ENCODE data around the gene MOV10.
A peak's percentile ranks its signal among the peaks of the same experiment; 100 is the strongest.

Gene MOV10

GRCh38 chr1:112673592-112674439 lies 643 bp upstream of the MOV10 start:
- peak; percentile 47 for DNase-seq (ENCODE audit: low spot score)

GRCh38 chr1:112674986-112675727 lies 698 bp downstream of the MOV10 start:
- DNase-seq (ENCODE audit: low spot score) = peak; percentile 60

- DNase-seq (ENCODE audit: low spot score) = no peak
Observed at GRCh38 chr1:112675728-112676381, 1.4 kb downstream of the MOV10 start.

- DNase-seq (ENCODE audit: low spot score) = no peak
Observed at GRCh38 chr1:112676543-112676942, 2.1 kb downstream of the MOV10 start.

GRCh38 chr1:112677501-112677900 lies 3.0 kb downstream of the MOV10 start:
- DNase-seq (ENCODE audit: low spot score) = no peak

- no peak for DNase-seq (ENCODE audit: low spot score)
Observed at GRCh38 chr1:112678605-112679004, 4.1 kb downstream of the MOV10 start.

GRCh38 chr1:112685913-112686312 lies 11.5 kb downstream of the MOV10 start:
- no peak for DNase-seq (ENCODE audit: low spot score)

- DNase-seq (ENCODE audit: low spot score) = no peak
Observed at GRCh38 chr1:112686417-112686816, 12.0 kb downstream of the MOV10 start.

- no peak for DNase-seq (ENCODE audit: low spot score)
Observed at GRCh38 chr1:112686835-112687234, 12.4 kb downstream of the MOV10 start.

- no peak for DNase-seq (ENCODE audit: low spot score)
Observed at GRCh38 chr1:112687361-112687760, 12.9 kb downstream of the MOV10 start.

GRCh38 chr1:112687785-112688496 lies 13.5 kb downstream of the MOV10 start:
- no peak for DNase-seq (ENCODE audit: low spot score)

GRCh38 chr1:112688781-112689193 lies 14.3 kb downstream of the MOV10 start:
- no peak for DNase-seq (ENCODE audit: low spot score)

- no peak for DNase-seq (ENCODE audit: low spot score)
Observed at GRCh38 chr1:112689196-112689841, 14.9 kb downstream of the MOV10 start.

GRCh38 chr1:112689842-112690237 lies 15.4 kb downstream of the MOV10 start:
- no peak for DNase-seq (ENCODE audit: low spot score)

GRCh38 chr1:112692681-112693080 lies 18.2 kb downstream of the MOV10 start:
- no peak for DNase-seq (ENCODE audit: low spot score)

- DNase-seq (ENCODE audit: low spot score) = no peak
Observed at GRCh38 chr1:112693821-112694220, 19.4 kb downstream of the MOV10 start.

- no peak for DNase-seq (ENCODE audit: low spot score)
Observed at GRCh38 chr1:112694363-112694929, 20.0 kb downstream of the MOV10 start.

GRCh38 chr1:112695276-112695675 lies 20.8 kb downstream of the MOV10 start:
- no peak for DNase-seq (ENCODE audit: low spot score)

GRCh38 chr1:112696578-112697314 lies 22.3 kb downstream of the MOV10 start:
- DNase-seq (ENCODE audit: low spot score) = no peak

- DNase-seq (ENCODE audit: low spot score) = no peak
Observed at GRCh38 chr1:112697781-112698201, 23.3 kb downstream of the MOV10 start.

Data from Ammon's horn (tissue), 1 donor.